HG02970 (cell line): ENCODE measurements around the gene BRCA1.
"Not testable (repeated sequence)": the region's sequence is repeated elsewhere in the genome, so short reads cannot be mapped to it uniquely, and the experiment has no call there.

Experiments used
- ATAC-seq: cut with Tn5 transposase; IDR thresholded peaks from one replicate; pipeline ENCODE4 v1.9.1; 2021; ENCODE audit warnings: mild to moderate bottlenecking, moderate library complexity, moderate number of reproducible peaks; ENCODE audit not compliant: unreplicated experiment, low FRiP score

The BRCA1 gene

DNA sequence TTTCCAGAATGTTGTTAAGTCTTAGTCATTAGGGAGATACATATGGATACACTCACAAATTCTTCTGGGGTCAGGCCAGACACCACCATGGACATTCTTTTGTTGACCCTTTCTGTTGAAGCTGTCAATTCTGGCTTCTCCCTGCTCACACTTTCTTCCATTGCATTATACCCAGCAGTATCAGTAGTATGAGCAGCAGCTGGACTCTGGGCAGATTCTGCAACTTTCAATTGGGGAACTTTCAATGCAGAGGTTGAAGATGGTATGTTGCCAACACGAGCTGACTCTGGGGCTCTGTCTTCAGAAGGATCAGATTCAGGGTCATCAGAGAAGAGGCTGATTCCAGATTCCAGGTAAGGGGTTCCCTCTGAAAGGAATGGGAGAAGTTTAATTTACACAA lies 54.3 kb downstream of the BRCA1 start:
- no peak for ATAC-seq

DNA sequence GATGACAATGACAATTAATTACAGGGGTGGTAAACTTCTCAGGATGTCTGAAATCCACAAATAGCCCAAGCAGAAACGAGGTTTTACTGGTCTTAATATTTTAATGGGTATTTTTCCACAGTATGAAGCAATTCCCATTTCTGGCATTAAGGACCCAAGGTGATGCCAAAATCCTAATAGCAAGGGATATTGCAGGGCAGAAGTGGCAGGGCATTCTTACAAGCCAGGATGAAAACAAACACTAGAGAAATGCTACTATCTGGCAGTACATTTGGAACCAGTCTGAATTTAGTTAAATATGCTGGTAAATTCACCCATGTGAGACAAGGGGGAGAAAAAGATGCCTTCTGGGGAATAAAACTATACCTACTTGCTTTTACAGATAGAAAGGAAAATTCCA lies 54.9 kb downstream of the BRCA1 start:
- ATAC-seq: no peak

DNA sequence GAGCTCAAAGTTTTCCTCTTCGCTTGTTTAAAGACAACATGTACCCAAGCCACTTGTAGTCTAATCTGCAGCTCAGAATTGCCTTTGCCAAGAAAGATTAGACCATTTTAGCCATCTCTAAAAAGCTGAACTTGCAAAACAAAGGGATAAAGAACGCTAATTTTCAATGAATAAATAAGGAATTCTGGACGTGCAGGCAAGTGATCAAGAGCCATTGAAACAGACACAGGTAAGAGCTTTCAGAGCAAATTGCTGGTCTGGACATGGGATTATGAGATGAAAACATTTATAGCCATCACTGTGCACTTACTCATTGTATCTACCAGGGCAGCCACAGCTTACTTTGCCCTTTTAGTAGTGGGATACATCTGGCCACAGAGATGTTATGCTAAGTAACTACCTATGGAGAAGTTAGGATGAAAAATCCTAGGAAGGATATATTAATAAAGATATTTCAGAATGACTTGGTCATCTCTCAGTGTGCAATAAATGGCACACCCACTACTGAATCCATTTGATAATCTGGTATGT lies 55.7 kb downstream of the BRCA1 start:
- ATAC-seq: no peak

DNA sequence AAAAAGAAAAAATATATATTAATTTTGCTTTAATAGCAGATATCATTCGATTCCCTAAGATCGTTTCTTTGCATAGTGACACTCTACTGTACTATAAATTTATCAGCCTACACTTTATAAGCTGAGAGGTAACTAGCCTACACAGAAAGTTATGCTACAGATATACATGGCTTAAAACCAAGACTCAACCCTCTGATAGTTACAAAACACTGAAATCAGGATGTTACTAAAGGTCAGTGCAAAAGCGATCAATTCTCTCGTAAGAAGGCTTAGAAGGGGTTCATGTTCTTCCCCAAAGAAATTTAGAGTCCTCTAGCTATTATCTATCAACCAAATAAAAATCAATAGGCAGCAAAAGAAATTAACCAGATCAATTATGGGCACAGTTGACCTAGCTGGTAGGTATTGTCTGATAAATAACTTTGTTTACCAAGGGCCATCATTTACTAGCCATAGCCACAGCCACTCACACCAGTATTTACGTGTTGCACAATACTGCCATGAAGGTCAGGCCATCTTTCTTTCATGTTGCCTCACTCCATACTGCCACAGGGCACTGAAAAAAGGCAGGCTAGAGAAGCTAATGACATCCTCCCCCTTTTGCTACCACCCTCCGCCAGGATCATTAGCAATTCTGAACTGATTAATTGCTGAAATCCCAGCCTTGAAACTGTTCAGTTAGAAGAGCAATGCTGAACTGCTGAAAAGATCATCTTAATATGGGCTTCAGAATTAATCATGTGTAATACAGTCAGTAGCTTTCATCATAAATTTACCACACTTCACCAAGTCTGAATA lies 56.4 kb downstream of the BRCA1 start:
- no peak for ATAC-seq

DNA sequence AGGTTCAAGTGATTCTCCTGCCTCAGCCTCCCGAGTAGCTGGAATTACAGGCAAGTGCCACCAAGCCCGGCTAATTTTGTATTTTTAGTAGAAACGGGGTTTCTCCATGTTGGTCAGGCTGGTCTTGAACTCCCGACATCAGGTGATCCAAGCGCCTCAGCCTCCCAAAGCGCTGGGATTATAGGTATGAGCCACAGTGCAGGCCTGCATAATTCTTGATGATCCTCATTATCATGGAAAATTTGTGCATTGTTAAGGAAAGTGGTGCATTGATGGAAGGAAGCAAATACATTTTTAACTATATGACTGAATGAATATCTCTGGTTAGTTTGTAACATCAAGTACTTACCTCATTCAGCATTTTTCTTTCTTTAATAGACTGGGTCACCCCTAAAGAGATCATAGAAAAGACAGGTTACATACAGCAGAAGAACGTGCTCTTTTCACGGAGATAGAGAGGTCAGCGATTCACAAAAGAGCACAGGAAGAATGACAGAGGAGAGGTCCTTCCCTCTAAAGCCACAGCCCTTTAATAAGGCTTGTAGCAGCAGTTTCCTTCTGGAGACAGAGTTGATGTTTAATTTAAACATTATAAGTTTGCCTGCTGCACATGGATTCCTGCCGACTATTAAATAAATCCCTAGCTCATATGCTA lies 62.1 kb downstream of the BRCA1 start:
- ATAC-seq: no peak

DNA sequence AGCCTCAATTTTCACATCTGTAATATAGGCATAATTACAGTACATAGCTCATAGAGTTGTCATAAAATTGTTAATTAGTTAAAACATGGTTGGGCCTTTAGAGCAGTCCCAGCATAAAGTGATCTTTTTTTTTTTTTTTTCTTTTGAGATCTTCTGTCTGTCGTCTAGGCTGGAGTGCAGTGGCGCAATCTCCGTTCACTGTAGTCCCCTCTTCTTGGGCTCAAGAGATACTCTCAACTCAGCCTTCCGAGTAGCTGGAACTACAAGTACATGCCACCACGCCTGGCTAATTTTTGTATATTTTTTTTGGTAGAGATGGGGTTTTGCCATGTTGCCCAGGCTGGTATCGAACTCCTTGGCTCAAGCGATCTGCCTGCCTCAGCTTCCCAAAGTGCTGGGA lies 69.1 kb downstream of the BRCA1 start:
- ATAC-seq: no peak

DNA sequence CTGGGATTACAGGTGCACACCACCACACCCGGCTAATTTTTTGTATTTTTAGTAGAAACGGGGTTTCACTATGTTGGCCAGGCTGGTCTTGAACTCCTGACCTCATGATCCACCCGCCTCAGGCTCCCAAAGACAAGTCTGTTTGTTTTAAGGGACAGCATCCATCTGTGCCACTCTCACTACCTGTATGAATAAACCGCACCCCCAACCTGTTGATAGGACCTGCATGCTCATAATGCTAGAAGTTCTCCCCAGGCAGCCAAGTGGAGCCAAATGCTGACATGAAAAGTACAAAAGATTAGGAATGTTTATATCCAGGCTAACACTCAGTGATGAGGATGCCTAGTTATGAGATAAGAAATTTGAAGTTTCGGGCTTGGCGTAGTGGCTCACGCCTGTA lies 72.2 kb downstream of the BRCA1 start:
- ATAC-seq: not testable (repeated sequence)

DNA sequence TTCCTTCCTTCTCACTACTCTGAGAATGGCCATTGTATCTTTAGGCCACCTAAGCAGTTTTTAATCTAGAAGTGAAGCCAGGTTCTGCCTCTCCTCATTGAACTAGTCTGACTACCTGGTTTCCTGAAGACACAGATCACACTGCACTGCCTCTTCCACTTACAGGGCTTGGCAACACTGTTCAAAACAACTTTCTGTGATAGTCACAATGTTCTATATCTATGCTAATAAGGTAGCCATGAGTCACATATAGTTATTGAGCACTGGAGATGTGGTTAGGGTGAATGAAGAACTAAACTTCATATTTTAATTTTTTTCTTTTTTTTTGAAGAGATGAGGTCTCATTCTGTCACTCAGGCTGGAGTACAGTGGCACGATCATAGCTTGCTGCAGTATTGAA lies 73.2 kb downstream of the BRCA1 start:
- ATAC-seq: no peak

DNA sequence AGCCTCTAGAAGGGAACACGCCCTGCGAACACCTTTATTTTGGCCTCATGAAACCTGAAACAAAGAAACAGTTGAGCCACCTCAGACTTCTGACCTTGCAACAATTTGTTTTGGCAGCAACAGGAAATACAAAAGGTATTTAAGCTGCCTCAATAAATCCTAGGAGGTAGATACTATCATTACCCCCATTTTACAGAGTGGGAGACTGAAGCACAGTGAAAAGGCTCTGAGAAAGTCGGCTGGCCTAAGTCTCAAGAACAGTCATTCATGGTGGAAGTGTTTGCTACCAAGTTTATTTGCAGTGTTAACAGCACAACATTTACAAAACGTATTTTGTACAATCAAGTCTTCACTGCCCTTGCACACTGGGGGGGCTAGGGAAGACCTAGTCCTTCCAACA lies 81.1 kb downstream of the BRCA1 start:
- no peak for ATAC-seq

DNA sequence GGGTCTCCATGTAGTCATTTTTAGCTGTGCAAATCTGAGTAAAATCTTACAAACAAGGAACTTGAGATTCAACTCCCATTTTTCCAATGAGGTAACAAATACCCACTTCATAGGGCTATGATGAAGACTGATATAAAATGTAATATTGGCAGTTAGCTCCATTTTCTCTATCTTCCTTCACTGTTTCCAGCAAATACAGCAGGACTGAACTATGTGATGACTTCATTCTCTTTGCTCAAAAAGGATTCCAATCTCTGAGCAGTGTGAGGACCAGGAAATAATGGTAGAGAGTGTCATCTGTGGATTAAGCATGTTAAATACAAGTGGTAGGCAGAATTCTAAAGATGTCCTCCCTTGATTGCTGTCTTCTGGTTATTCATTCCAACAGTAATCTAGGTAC lies 81.9 kb downstream of the BRCA1 start:
- no peak for ATAC-seq

DNA sequence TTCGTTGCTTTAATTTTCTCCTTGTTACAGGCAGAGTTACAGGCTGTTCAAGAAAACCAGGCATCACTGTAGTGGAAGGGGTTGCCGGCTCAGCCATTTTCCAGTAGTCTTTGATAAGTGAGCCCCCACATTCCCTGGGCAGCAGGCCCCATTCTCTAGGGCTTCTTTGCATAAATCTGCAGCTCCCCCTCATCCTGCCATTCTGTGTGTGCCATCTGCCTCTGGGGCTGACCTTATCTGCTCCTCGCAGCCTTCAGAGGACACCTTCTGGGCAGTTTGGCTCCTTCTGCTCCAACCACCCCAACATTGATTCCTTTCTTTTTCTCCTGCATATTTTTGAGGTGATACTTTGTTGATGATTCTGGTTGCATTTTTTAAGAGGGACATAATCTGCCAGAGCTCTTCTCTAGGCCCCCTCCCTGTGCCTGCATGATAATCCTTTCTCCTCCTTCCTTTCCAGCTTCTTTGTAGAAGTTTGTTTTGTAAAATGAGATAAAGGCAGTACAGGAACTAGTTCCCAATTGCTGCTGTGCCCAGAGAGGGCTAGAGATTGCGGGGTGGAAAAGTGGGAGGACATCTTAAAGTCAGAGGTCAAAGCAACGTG lies 83.0 kb downstream of the BRCA1 start:
- ATAC-seq: no peak

DNA sequence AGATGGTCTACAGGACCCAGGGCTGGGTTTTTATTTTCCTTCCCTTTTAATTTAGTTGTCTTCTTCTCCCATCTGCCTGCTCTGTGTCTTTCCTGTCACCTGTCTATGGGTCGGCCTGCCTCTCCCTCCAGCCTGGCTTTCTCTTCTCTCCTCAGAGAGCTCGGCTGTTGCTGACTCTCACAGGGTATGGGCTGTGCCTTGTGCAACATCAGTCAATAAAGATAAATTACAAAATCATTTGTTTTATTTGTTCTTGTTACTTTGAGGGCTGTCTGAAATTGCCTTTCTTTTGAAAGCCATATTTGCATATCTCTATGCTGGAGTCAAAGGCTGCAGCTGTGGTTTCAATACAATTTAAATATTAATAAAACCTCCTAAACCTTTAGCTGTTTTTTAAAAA lies 84.5 kb downstream of the BRCA1 start:
- ATAC-seq: no peak

DNA sequence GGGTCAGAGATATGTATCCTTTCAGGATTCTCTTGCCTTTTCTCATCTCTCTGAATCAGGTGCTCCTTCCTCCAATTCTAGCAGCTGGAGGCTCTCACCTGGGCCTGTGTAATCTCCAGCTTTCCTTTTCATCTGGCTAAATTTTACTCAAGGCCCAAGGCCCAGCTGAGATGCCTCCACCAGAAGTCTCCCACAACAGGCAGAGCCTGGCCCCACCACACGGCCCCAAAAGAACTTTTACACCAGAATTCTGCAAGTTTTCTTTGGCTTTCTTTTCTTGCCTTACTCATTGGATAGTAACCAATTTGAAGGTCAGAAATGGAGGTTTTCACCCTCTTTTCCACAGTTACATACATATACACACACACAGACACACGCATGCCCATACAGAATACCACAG lies 85.5 kb downstream of the BRCA1 start:
- ATAC-seq: no peak

DNA sequence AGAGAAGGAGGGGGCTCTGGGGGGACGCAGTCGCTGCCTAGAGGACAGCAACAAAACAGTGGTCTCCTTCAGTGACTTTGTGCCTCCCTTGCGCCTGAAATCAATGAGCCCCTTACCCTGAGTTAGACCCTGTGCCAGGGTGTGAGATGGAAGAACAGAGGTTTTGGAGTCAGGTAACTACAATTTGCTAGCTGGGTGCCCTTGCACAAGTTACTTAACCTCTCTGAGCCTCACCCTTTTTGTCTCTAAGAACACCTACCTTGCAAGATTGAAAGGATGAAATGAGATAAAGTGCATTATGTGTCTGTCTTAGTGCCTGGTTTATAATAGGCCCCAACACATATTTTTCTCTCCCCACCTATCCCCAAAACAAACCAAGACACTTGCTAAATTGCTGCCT lies 90.3 kb downstream of the BRCA1 start:
- no peak for ATAC-seq

DNA sequence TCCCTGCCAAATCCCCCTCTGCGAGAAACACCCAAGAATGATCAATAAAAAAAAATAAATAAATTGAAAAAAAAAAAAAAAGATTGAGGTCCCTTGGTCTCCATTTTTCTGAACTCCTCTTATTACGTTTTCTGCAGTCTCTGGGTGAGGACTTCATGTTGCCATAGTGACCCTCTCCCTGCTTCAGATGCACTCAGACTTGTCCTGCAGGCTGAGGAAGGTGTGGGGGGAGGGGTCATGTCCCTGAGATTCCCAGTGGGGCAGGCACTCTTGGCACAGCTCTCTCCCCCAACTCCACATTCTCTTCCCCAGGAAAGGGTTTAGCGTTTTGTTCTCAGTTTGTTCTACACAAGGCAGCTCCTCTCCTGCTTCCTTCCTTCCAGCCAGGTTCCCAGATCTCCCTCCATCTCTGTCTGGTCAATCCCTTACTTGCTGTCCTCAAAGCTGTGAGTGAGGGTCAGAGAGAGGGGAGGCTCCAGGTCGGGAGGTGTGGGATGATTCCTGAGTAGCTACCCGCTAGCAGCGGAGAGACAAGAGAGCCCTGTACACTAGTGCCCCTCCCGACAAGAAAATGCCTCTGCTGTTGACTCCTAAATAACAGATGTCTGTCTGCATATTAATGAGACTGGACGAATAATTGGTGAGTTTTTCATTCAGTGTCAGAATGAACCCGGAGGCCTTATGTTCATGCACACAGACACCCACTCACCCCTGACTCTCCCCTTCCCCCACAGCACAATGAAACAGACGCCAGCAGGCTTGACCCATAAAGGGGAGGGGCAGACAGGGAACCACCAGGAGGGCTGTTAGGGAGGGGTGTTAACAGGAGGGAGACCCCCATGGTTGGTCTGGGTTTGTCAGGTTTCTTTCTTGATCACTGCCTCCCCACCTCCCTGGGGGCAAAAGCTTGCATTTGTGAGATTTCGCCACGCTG lies 90.9 kb downstream of the BRCA1 start:
- ATAC-seq: no peak

DNA sequence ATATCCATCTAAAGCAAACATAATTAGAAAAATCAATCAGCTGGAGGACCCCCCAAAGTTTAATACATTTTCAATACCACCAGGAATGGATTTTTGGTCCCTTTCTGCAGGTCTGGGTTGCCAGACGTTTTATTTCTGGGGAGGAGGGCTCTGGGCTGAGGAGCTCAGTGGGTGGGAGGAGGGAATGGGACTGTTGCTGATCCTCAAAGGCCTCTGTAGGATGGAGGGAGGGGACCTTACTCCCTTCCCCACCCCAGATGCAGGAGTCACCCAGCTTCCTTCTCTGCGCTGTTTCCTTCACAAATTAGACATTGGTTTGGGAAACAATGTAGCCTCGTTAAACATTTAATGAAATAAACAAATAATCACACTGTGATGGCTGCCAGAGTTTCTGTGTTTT lies 93.5 kb downstream of the BRCA1 start:
- ATAC-seq: no peak

DNA sequence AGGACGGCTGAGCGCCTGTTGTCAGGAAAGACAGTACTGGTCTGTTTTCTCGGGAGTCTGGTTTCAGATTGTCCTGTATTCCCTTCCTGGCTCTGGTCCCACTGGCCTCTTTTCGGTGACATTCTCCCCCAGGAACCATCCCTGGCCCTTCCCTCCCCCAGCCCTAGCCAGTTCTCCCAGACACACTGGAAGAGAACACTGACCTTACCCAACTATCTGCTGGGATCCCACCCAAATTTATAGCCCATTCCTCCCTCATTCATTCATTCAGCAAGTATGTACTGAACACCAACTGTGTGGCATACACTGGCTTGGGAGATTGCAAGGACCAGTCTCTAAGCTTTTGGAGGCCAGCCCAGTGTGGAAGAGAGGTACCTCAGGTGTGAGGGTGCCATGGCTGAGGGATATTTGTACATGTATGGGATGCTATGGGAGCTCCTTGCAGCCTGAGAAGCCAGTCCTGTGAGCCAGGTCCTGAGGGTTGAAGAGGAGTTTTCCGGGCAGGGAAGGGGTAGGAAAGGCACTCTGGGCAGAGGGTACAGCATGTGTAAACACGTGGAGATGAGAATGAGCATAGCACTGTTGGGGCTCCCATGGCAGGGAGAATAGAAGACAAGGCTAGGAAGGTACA lies 94.9 kb downstream of the BRCA1 start:
- no peak for ATAC-seq

DNA sequence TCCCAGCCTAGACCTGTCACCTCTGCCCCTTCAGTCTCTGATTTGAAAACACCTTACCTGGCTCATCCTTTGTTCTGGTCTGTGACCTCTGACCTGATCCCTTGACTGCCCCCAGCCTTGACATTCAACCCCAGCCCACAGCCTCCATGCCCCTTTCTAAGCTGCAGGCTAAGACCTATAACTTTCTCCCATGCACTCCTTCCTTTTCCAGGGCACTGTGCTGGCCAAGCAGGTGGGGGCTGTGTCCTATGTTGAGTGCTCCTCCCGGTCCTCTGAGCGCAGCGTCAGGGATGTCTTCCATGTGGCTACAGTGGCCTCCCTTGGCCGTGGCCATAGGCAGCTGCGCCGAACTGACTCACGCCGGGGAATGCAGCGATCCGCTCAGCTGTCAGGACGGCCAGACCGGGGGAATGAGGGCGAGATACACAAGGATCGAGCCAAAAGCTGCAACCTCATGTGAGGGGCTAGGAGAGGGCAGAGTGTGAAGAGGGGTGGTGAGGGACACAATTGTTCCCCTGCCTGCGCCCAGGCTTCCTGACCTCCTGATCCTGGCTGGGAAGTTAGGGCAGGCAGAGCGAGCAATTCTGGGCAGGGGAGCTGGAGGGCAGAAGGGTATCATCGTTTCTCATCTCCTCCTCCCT lies 96.8 kb downstream of the BRCA1 start:
- no peak for ATAC-seq
